ENCODE measurements around the gene RCE1.
A peak's percentile ranks its signal among the peaks of the same experiment; 100 is the strongest.

RCE1 gene

GRCh38 chr11:66882561-66883015, 39.3 kb downstream of the RCE1 start:
- ChIA-PET POLR2A (ENCODE audit: low non-redundant PET) (no interaction called here), CTCF (interaction anchor here (0.6 to 1.2 kb wide), 2 partner anchors 93 to 94 kb away, joined by 3 to 5 read pairs; no protein-coding TSS in a partner anchor)

GRCh38 chr11:66883016-66883965, 40.0 kb downstream of the RCE1 start:
- peak; percentile 54 for TF ChIP-seq CTCF (conservative IDR thresholded peaks at IDR 0.05; ENCODE audit: low read depth)
- POLR2A ChIA-PET (ENCODE audit: low non-redundant PET) = no interaction called here
- DNase-seq (ENCODE audit: low spot score) = no peak
- CTCF ChIA-PET = interaction anchor here (0.6 to 1.2 kb wide), 2 partner anchors 92 to 93 kb away, joined by 3 to 5 read pairs; no protein-coding TSS in a partner anchor
- H3K27ac ChIP-seq = peak overlapping the region; percentile 87

More at GRCh38 chr11:66882561-66883015, 39.3 kb downstream of the RCE1 start:
- no peak for TF ChIP-seq CTCF (conservative IDR thresholded peaks at IDR 0.05; ENCODE audit: low read depth)
- H3K27ac ChIP-seq = peak overlapping the region; percentile 87
- no peak for DNase-seq (ENCODE audit: low spot score)

- peak overlapping the region; percentile 87; the same call in 1 of the 2 replicates for H3K27ac ChIP-seq
- no peak for DNase-seq (ENCODE audit: low spot score)
- ChIA-PET POLR2A (ENCODE audit: low non-redundant PET) (no interaction called here), CTCF (no interaction called here)
- TF ChIP-seq CTCF (conservative IDR thresholded peaks at IDR 0.05; ENCODE audit: low read depth) = no peak
These were observed 41.2 kb downstream of the RCE1 start for GRCh38 chr11:66884443-66884842.

- DNase-seq (ENCODE audit: low spot score) = no peak
- POLR2A ChIA-PET (ENCODE audit: low non-redundant PET) = no interaction called here
- CTCF ChIA-PET = no interaction called here
- TF ChIP-seq CTCF (conservative IDR thresholded peaks at IDR 0.05; ENCODE audit: low read depth) = no peak
- H3K27ac ChIP-seq = peak overlapping the region; percentile 49
These were observed 42.2 kb downstream of the RCE1 start for GRCh38 chr11:66885469-66885868.

GRCh38 chr11:66885950-66886440, 42.8 kb downstream of the RCE1 start:
- H3K27ac ChIP-seq = peak overlapping the region; percentile 49
- ChIA-PET POLR2A (ENCODE audit: low non-redundant PET) (no interaction called here), CTCF (interaction anchor here (0.7 kb wide), 1 partner anchor 496 kb away, joined by 3 read pairs; no protein-coding TSS in a partner anchor)
- no peak for DNase-seq (ENCODE audit: low spot score)
- TF ChIP-seq CTCF (conservative IDR thresholded peaks at IDR 0.05; ENCODE audit: low read depth) = no peak

GRCh38 chr11:66886671-66887221, 43.5 kb downstream of the RCE1 start:
- peak overlapping the region; percentile 49 for H3K27ac ChIP-seq
- POLR2A ChIA-PET (ENCODE audit: low non-redundant PET) = no interaction called here
- CTCF ChIA-PET = interaction anchor here (0.7 kb wide), 1 partner anchor 89 kb away, joined by 6 read pairs; no protein-coding TSS in a partner anchor
- TF ChIP-seq CTCF (conservative IDR thresholded peaks at IDR 0.05; ENCODE audit: low read depth) = no peak
- DNase-seq (ENCODE audit: low spot score) = no peak
